H1 (cell line): ENCODE results near the gene DNAI2.

ENCODE experiments used
- CBX5 ChIP-seq: fragments of 300-800, 300-1000 bp; sonication (generic); IDR thresholded peaks from 2 replicates; pipeline ENCODE4 v1.7.1; 2016; ENCODE audit warnings: antibody characterized with exemption, low read length, low read depth
- CBX8 ChIP-seq: fragments of 300-800, 300-1000 bp; sonication (generic); IDR thresholded peaks from 2 replicates; pipeline ENCODE4 v1.7.1; 2016; ENCODE audit warnings: low read depth, low read length, borderline replicate concordance
- EP300 ChIP-seq, 2 experiments: IDR thresholded peaks; 1 replicate in 1 of 2; 2 replicates in 1 of 2; pipeline ENCODE4 v1.6.1; 2011 to 2012; ENCODE audit warnings: low read depth in 2 of 2, low read length in 2 of 2, mild to moderate bottlenecking in 2 of 2, borderline replicate concordance in 1 of 2, inconsistent platforms in 1 of 2, moderate library complexity in 1 of 2
- EZH2 ChIP-seq: fragments of 200-600 bp; sonication (generic); IDR thresholded peaks from 2 replicates; pipeline ENCODE4 v1.7.1; 2012; ENCODE audit warnings: low read depth, mild to moderate bottlenecking, moderate library complexity, low read length, inconsistent platforms; ENCODE audit not compliant: severe bottlenecking
- POLR2A ChIP-seq, 2 experiments: IDR thresholded peaks; 1 replicate in 1 of 2; 2 replicates in 1 of 2; pipeline ENCODE4 v1.6.1; 2011; ENCODE audit warnings: low read depth in 2 of 2, low read length in 2 of 2, mild to moderate bottlenecking in 2 of 2; ENCODE audit errors: control extremely low read depth in 1 of 2
- SIN3A ChIP-seq, 2 experiments: IDR thresholded peaks in 1 of 2; conservative IDR thresholded peaks in 1 of 2; 2 replicates each; pipeline ENCODE4 v1.6.1; 2011 to 2012; ENCODE audit warnings: low read length in 2 of 2, improper control_type of control experiment in 1 of 2, low read depth in 1 of 2, mild to moderate bottlenecking in 1 of 2
- SP2 ChIP-seq: IDR thresholded peaks from 2 replicates; pipeline ENCODE4 v1.6.1; 2012; ENCODE audit warnings: mild to moderate bottlenecking, low read length, inconsistent platforms
- TBP ChIP-seq: IDR thresholded peaks from 2 replicates; pipeline ENCODE4 v1.6.1; 2011; ENCODE audit warnings: low read depth, low read length, improper control_type of control experiment
- TF ChIP-seq, protein P1 (sequence below), 3 experiments: IDR thresholded peaks; 1 replicate in 2 of 3; 2 replicates in 1 of 3; pipeline versions ENCODE4 v1.5.1 to v1.6.1; 2011; ENCODE audit warnings: low read length in 3 of 3, mild to moderate bottlenecking in 3 of 3, inconsistent platforms in 2 of 3, low read depth in 1 of 3, moderate library complexity in 1 of 3; ENCODE audit not compliant: insufficient read depth in 1 of 3; ENCODE audit errors: control extremely low read depth in 1 of 3
- TF ChIP-seq, protein P2 (sequence below): IDR thresholded peaks from 2 replicates; pipeline ENCODE4 v1.6.1; 2012; ENCODE audit warnings: low read length, inconsistent platforms

DNA sequence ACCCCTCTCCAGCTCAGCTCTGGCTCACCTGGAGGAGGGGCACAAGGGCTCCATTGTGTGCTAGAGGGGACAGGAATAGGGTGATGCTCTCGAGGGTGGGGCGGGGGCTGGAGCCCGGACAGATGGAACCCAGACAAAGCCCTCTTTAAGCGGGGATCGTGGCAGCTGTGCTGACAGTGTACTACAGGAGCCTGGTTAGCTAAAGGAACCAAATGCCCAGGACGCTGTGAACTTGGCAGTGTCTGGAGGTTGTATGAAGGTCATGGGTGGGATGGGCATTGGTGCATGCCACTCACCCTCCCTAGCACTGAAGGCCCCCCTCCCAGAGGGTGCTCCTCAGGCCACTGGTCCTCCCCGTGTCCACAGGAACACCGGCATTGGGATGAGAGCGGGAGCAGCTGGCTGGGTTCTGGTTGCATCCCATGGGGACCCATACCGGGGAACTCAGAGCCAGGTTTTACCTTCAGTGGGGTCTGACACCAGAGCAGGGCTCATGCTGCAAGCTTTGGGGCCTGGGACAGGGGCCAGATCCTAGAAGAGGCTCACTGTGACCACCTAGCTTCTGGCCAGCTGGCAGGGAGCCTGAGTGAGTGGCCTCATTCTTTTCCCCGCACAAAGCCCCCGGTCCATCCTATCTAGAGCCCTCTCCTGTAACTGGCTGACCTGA, 63.9 kb downstream of the DNAI2 start:
- TF ChIP-seq EP300 (IDR thresholded peaks at IDR 0.05; ENCODE audit: borderline replicate concordance in 1 of 2, low read depth in 2 of 2, low read length in 2 of 2) (no peak), SIN3A (conservative IDR thresholded peaks at IDR 0.05 in 1 of 2, IDR thresholded peaks at IDR 0.05 in 1 of 2; ENCODE audit: low read depth in 1 of 2, low read length in 2 of 2) (no peak), SP2 (no peak), CBX5 (no peak), TBP (no peak), EZH2 (no peak), CBX8 (no peak), POLR2A (IDR thresholded peaks at IDR 0.05; ENCODE audit: control extremely low read depth in 1 of 2, low read depth in 2 of 2, low read length in 2 of 2) (no peak)
- TF ChIP-seq, protein P1, sequence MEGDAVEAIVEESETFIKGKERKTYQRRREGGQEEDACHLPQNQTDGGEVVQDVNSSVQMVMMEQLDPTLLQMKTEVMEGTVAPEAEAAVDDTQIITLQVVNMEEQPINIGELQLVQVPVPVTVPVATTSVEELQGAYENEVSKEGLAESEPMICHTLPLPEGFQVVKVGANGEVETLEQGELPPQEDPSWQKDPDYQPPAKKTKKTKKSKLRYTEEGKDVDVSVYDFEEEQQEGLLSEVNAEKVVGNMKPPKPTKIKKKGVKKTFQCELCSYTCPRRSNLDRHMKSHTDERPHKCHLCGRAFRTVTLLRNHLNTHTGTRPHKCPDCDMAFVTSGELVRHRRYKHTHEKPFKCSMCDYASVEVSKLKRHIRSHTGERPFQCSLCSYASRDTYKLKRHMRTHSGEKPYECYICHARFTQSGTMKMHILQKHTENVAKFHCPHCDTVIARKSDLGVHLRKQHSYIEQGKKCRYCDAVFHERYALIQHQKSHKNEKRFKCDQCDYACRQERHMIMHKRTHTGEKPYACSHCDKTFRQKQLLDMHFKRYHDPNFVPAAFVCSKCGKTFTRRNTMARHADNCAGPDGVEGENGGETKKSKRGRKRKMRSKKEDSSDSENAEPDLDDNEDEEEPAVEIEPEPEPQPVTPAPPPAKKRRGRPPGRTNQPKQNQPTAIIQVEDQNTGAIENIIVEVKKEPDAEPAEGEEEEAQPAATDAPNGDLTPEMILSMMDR (IDR thresholded peaks at IDR 0.05; ENCODE audit: control extremely low read depth in 1 of 3, insufficient read depth in 1 of 3, low read depth in 1 of 3, low read length in 3 of 3): no peak
- TF ChIP-seq, protein P2, sequence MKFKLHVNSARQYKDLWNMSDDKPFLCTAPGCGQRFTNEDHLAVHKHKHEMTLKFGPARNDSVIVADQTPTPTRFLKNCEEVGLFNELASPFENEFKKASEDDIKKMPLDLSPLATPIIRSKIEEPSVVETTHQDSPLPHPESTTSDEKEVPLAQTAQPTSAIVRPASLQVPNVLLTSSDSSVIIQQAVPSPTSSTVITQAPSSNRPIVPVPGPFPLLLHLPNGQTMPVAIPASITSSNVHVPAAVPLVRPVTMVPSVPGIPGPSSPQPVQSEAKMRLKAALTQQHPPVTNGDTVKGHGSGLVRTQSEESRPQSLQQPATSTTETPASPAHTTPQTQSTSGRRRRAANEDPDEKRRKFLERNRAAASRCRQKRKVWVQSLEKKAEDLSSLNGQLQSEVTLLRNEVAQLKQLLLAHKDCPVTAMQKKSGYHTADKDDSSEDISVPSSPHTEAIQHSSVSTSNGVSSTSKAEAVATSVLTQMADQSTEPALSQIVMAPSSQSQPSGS: no peak
